HG03060 (cell line): ENCODE measurements around the gene GJE1.

Source experiments
- ATAC-seq: cut with Tn5 transposase; IDR thresholded peaks from one replicate; pipeline ENCODE4 v1.9.1; 2021; ENCODE audit warnings: low read depth, moderate number of reproducible peaks; ENCODE audit not compliant: unreplicated experiment

The GJE1 gene

GRCh38 chr6:142162780-142163179 is 30.1 kb downstream of the GJE1 start:
- ATAC-seq = no peak

DNA sequence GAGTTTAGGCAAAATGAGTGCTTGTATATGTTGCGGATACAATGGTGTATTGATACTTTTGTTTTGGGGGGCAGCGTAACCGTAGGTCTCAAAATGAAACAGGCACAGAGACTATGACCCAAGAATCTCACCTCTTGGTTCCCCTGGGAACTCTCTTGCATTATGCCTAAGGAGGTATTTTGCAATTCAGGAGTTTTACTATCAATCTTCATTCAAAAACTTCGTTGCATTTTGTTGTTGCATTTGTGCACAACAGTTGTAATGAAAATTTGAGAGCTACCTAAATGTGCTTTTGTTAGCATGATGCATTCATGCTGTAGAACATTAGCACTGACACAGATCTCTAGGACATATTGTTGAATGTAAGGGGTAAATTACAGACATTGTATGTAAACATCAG is 32.5 kb downstream of the GJE1 start:
- ATAC-seq = no peak

GRCh38 chr6:142167071-142167470 is 34.3 kb downstream of the GJE1 start:
- ATAC-seq = no peak

GRCh38 chr6:142167486-142167885 is 34.8 kb downstream of the GJE1 start:
- ATAC-seq = no peak

- ATAC-seq = no peak
Observed at GRCh38 chr6:142171351-142171750, 38.6 kb downstream of the GJE1 start.

DNA sequence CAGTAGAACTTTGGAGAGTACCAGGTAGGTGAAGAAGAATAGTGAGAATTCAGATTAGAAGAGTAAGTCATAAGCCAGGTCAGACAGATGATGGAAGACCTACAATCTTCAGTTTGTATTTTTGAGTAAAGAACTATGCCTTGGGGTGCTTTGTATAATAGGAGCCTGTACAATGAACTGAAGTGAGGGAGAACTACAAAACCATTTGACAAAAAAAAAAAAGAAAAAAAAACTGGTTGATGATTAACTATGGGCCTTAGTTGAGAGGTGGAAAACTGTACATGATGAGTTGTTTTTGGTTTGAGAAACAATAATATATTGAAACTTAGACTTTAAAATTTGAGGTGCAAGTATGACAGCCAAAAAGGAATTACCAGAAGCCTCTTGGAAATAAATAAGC is 40.0 kb downstream of the GJE1 start:
- no peak for ATAC-seq

DNA sequence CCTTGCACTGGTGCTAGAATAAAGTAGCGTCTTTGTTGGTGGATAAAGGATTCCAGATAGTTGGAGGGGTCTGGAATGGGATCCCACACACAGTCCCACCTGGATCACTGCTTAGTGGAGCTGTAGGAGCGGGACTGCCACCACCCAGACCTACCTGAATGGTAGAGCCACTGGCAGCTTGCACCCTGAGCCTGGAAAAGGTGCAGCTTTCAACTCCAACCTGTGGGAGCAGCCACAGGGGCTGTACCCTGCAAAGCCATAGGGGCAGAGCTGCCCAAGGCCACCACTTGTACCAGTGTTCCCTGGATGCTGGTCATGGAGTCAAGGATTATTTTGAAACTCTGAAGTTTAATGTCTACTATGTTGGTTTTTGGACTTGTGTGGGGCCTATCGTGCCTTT is 41.3 kb downstream of the GJE1 start:
- ATAC-seq = no peak

- ATAC-seq = no peak
Observed at GRCh38 chr6:142174703-142175102, 42.0 kb downstream of the GJE1 start.

DNA sequence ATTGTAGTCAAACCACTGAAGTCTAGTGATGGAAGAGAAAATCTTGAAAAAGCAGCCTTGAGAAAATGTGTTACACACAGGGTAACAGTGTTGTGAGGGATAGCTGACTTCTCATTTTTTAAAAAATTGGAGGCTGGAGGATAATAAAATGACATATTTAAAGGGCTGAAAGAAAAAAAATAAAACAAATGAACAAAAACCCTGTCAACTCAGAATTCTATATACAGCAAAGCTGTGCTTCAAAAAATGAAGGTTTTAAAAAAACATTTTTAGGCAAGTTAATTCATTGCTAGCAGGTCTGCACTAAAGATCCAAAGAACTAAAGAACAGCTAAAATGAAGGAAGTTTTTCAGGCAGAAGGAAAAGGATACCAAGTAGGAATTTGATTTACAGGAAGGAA is 45.4 kb downstream of the GJE1 start:
- ATAC-seq = no peak

- no peak for ATAC-seq
Observed at GRCh38 chr6:142182004-142182403, 49.3 kb downstream of the GJE1 start.

DNA sequence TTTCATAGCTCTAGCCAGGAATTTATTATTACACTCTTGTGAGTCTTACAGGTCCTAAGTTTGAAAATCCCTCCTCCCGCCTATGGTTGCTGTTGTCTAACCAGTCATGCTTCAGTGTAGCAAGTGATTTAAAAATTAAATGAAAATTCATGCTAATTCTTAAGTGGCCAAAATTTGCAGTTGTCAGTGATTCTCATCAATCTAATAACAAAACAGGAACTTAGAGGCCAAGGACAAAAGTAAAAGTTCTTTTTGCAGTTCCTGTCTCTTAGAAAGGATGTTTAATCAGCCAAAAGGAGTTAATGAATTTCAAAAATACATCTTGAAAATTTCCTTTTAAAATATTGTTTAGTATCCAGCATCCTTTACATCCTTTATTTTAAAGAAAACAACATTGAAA is 50.6 kb downstream of the GJE1 start:
- ATAC-seq = no peak

- no peak for ATAC-seq
Observed at GRCh38 chr6:142184307-142184706, 51.6 kb downstream of the GJE1 start.
